GM12892 (cell line): ENCODE results near the gene ZIC2.

Experiments used
- DNase-seq: peaks from one replicate; pipeline ENCODE4 v3.0.0; 2011; ENCODE audit not compliant: insufficient read length
- FAIRE-seq: peaks from 2 replicates; lab custom pipeline; 2011; peaks lifted over from hg19 to GRCh38; lab: Jason Lieb, UNC
- POLR2A ChIP-seq: IDR thresholded peaks from 2 replicates; pipeline ENCODE4 v1.6.1; 2011; ENCODE audit warnings: low read depth, low read length, control low read depth
- POLR2AphosphoS5 ChIP-seq: IDR thresholded peaks from 2 replicates; pipeline ENCODE4 v1.6.1; 2011; ENCODE audit warnings: low read depth, low read length, control low read depth
- TAF1 ChIP-seq: IDR thresholded peaks from 2 replicates; pipeline ENCODE4 v1.6.1; 2011; ENCODE audit warnings: low read depth, mild to moderate bottlenecking, control low read depth, low read length, borderline replicate concordance

The ZIC2 gene

GRCh38 chr13:99970651-99971575, 10.7 kb upstream of the ZIC2 start:
- TF ChIP-seq TAF1 (no peak), POLR2A (no peak), POLR2AphosphoS5 (no peak)
- FAIRE-seq (no peak), DNase-seq (no peak)

GRCh38 chr13:99971576-99972189, 9.9 kb upstream of the ZIC2 start, which contains the start of gene ZIC5:
ZIC5 (minus strand) TSS chr13:99971767; CDS start chr13:99971603, 164 bp downstream.
- no peak for FAIRE-seq
- TF ChIP-seq POLR2AphosphoS5 (no peak), POLR2A (no peak), TAF1 (no peak)
- no peak for DNase-seq

GRCh38 chr13:99972190-99972731, 9.3 kb upstream of the ZIC2 start:
- FAIRE-seq (no peak), DNase-seq (no peak)
- no peak for TF ChIP-seq POLR2A
- no peak for TF ChIP-seq TAF1
- no peak for TF ChIP-seq POLR2AphosphoS5

GRCh38 chr13:99973163-99973807, 8.3 kb upstream of the ZIC2 start:
- TF ChIP-seq POLR2AphosphoS5 (no peak), TAF1 (no peak), POLR2A (no peak)
- DNase-seq (no peak), FAIRE-seq (no peak)

GRCh38 chr13:99973808-99974185, 7.8 kb upstream of the ZIC2 start:
- no peak for TF ChIP-seq TAF1
- no peak for TF ChIP-seq POLR2A
- no peak for TF ChIP-seq POLR2AphosphoS5
- no peak for DNase-seq
- no peak for FAIRE-seq

GRCh38 chr13:99974296-99974938, 7.2 kb upstream of the ZIC2 start:
- DNase-seq (no peak), FAIRE-seq (no peak)
- TF ChIP-seq POLR2AphosphoS5 (no peak), TAF1 (no peak), POLR2A (no peak)

GRCh38 chr13:99974939-99975561, 6.5 kb upstream of the ZIC2 start:
- FAIRE-seq (no peak), DNase-seq (no peak)
- TF ChIP-seq POLR2A = no peak
- no peak for TF ChIP-seq POLR2AphosphoS5
- TF ChIP-seq TAF1 = no peak

GRCh38 chr13:99975626-99976025, 6.0 kb upstream of the ZIC2 start:
- FAIRE-seq = no peak
- DNase-seq = no peak
- TF ChIP-seq TAF1 (no peak), POLR2AphosphoS5 (no peak), POLR2A (no peak)

GRCh38 chr13:99976575-99976974, 5.0 kb upstream of the ZIC2 start:
- FAIRE-seq (no peak), DNase-seq (no peak)
- TF ChIP-seq POLR2A (no peak), POLR2AphosphoS5 (no peak), TAF1 (no peak)

GRCh38 chr13:99977334-99977911, 4.2 kb upstream of the ZIC2 start:
- TF ChIP-seq TAF1 (no peak), POLR2A (no peak), POLR2AphosphoS5 (no peak)
- no peak for DNase-seq
- no peak for FAIRE-seq
